Liver (tissue), 3 donors: ENCODE results near the gene HYLS1.

Source experiments
- ATF3 ChIP-seq: IDR thresholded peaks from 2 replicates; pipeline ENCODE4 v1.6.1; 2016; ENCODE audit warnings: antibody characterized with exemption
- CTCF ChIP-seq: fragments of 150-350 bp; IDR thresholded peaks from 2 replicates; pipeline ENCODE4 v1.5.1; 2017; ENCODE audit warnings: improper control_type of control experiment, low read depth, low read length; ENCODE audit not compliant: missing input control
- RAD21 ChIP-seq, 2 donors: IDR thresholded peaks; 2 replicates each; pipeline ENCODE4 v1.6.1; 2016; ENCODE audit warnings: antibody characterized with exemption in 2 of 2, mild to moderate bottlenecking in 2 of 2
- TAF1 ChIP-seq: conservative IDR thresholded peaks from 2 replicates; pipeline ENCODE4 v1.6.1; 2016; ENCODE audit warnings: antibody characterized with exemption, mild to moderate bottlenecking
- YY1 ChIP-seq: IDR thresholded peaks from 2 replicates; pipeline ENCODE4 v1.6.1; 2016; ENCODE audit warnings: antibody characterized with exemption, mild to moderate bottlenecking
- donor health status: healthy.
- donor health status: healthy.

GRCh38 chr11:125938418-125938817 is 51.0 kb downstream of the HYLS1 start:
- no peak for TF ChIP-seq CTCF
- no peak for TF ChIP-seq YY1
- no peak for TF ChIP-seq TAF1
- TF ChIP-seq RAD21 (IDR thresholded peaks at IDR 0.05), result no peak
- no peak for TF ChIP-seq ATF3
